ENCODE measurements around the gene MDFIC. TPM values are rescaled to one million over a fixed set of nuclear protein-coding genes. Genes with fewer than 3 reads are reported as not detected.

MDFIC gene
- total and polyA plus RNA-seq, 2 donors (not counting 1 experiment from before 2014, with no cell fraction given), result 19.6 to 66.1 TPM

- intact Hi-C loops (cut with micrococcal nuclease), result no loop called here
- Histone ChIP-seq H3K27ac (ENCODE audit: low read length in 2 of 2) (peak overlapping the region in 1 of 2 donors; percentile 38), H3K4me3 (ENCODE audit: control extremely low read depth in 1 of 5, extremely low read depth in 1 of 5, insufficient read depth in 1 of 5, low read depth in 2 of 5, low read length in 4 of 5) (no peak overlapping the region), H3K36me3 (replicated peaks in 1 of 2; ENCODE audit: control extremely low read depth in 1 of 2, control insufficient read depth in 1 of 2, extremely low read depth in 1 of 2, insufficient read depth in 2 of 2, low read length in 1 of 2) (peaks cover 0 to 9% of the 10 kb centered on the region in 2 experiments), H3K27me3 (replicated peaks in 1 of 4; ENCODE audit: control extremely low read depth in 1 of 4, control insufficient read depth in 3 of 4, insufficient read depth in 4 of 4, low read length in 3 of 4) (no peaks in the 10 kb centered on the region), H3K79me2 (ENCODE audit: control insufficient read depth, insufficient read depth, low read length) (peaks cover 4% of the 10 kb centered on the region), H3K9ac (ENCODE audit: low read length) (peak overlapping the region; percentile 22), H3K9me3 (ENCODE audit: control extremely low read depth in 1 of 3, control insufficient read depth in 2 of 3, insufficient read depth in 1 of 3, low read length in 2 of 3) (no peaks in the 10 kb centered on the region), H2AFZ (ENCODE audit: insufficient read depth, low read depth, low read length, poor library complexity, severe bottlenecking) (no peak overlapping the region), H3K4me1 (ENCODE audit: control insufficient read depth in 2 of 2, insufficient read depth in 2 of 2, low read length in 2 of 2) (peaks cover 19% of the 10 kb centered on the region in 2 donors), H3K4me2 (replicated peaks; ENCODE audit: low read depth, low read length, poor library complexity, severe bottlenecking) (peak overlapping the region; percentile 49), H4K20me1 (ENCODE audit: control insufficient read depth, insufficient read depth, low read length, poor library complexity, severe bottlenecking) (no peaks in the 10 kb centered on the region)
- H3K27me3 Mint-ChIP-seq, result no peaks in the 10 kb centered on the region
- WGBS (ENCODE audit: insufficient coverage), result 36% methylated on average over 4 of the region's 8 CpGs
- peak; percentile 57 for ATAC-seq (ENCODE audit: low read depth)
- peak overlapping the region; percentile 84 for H3K27ac Mint-ChIP-seq
- no peak for TF ChIP-seq EZH2 (IDR thresholded peaks at IDR 0.05; ENCODE audit: borderline replicate concordance, insufficient read depth, low read depth, low read length, poor library complexity, severe bottlenecking)
- TF ChIP-seq, protein P1, sequence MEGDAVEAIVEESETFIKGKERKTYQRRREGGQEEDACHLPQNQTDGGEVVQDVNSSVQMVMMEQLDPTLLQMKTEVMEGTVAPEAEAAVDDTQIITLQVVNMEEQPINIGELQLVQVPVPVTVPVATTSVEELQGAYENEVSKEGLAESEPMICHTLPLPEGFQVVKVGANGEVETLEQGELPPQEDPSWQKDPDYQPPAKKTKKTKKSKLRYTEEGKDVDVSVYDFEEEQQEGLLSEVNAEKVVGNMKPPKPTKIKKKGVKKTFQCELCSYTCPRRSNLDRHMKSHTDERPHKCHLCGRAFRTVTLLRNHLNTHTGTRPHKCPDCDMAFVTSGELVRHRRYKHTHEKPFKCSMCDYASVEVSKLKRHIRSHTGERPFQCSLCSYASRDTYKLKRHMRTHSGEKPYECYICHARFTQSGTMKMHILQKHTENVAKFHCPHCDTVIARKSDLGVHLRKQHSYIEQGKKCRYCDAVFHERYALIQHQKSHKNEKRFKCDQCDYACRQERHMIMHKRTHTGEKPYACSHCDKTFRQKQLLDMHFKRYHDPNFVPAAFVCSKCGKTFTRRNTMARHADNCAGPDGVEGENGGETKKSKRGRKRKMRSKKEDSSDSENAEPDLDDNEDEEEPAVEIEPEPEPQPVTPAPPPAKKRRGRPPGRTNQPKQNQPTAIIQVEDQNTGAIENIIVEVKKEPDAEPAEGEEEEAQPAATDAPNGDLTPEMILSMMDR (IDR thresholded peaks at IDR 0.05), result no peak
- peak overlapping the region; percentile 57 for H3K4me3 Mint-ChIP-seq
- CTCF ChIA-PET, result interaction anchor here (2.4 kb wide), 1 partner anchor 143 kb away, joined by 10 read pairs; no protein-coding TSS in a partner anchor
- POLR2A ChIA-PET, result interaction anchor here (0.6 kb wide), 1 partner anchor 25 kb away, joined by 6 read pairs; no protein-coding TSS in a partner anchor
- H3K4me1 Mint-ChIP-seq, result peaks cover 24% of the 10 kb centered on the region
- H3K9me3 Mint-ChIP-seq (ENCODE audit: insufficient read depth), result no peaks in the 10 kb centered on the region
- DNase-seq, result peak; percentile 23
Observed at GRCh38 chr7:115008465-115009114, 86.7 kb downstream of the MDFIC start.

- DNase-seq (peak; percentile 36), ATAC-seq (ENCODE audit: low read depth) (peak; percentile 43)
- no peaks in the 10 kb centered on the region for H3K27me3 Mint-ChIP-seq
- Histone ChIP-seq H2AFZ (ENCODE audit: insufficient read depth, low read depth, low read length, poor library complexity, severe bottlenecking) (no peak overlapping the region), H3K27ac (ENCODE audit: low read length in 2 of 2) (peak overlapping the region in 1 of 2 donors; percentile 38), H3K4me3 (ENCODE audit: control extremely low read depth in 1 of 5, extremely low read depth in 1 of 5, insufficient read depth in 1 of 5, low read depth in 2 of 5, low read length in 4 of 5) (peak overlapping the region in 1 of 5 experiments; percentile 3), H4K20me1 (ENCODE audit: control insufficient read depth, insufficient read depth, low read length, poor library complexity, severe bottlenecking) (peaks cover 3% of the 10 kb centered on the region), H3K9me3 (ENCODE audit: control extremely low read depth in 1 of 3, control insufficient read depth in 2 of 3, insufficient read depth in 1 of 3, low read length in 2 of 3) (no peaks in the 10 kb centered on the region), H3K79me2 (ENCODE audit: control insufficient read depth, insufficient read depth, low read length) (peaks cover 4% of the 10 kb centered on the region), H3K4me2 (replicated peaks; ENCODE audit: low read depth, low read length, poor library complexity, severe bottlenecking) (peak overlapping the region; percentile 49), H3K4me1 (ENCODE audit: control insufficient read depth in 2 of 2, insufficient read depth in 2 of 2, low read length in 2 of 2) (peaks cover 19% of the 10 kb centered on the region in 2 donors), H3K27me3 (replicated peaks in 1 of 4; ENCODE audit: control extremely low read depth in 1 of 4, control insufficient read depth in 3 of 4, insufficient read depth in 4 of 4, low read length in 3 of 4) (no peaks in the 10 kb centered on the region), H3K36me3 (replicated peaks in 1 of 2; ENCODE audit: control extremely low read depth in 1 of 2, control insufficient read depth in 1 of 2, extremely low read depth in 1 of 2, insufficient read depth in 2 of 2, low read length in 1 of 2) (peaks cover 0 to 11% of the 10 kb centered on the region in 2 experiments), H3K9ac (ENCODE audit: low read length) (peak overlapping the region; percentile 22)
- intact Hi-C loops (cut with micrococcal nuclease), result no loop called here
- TF ChIP-seq, protein P1 (IDR thresholded peaks at IDR 0.05), result no peak
- TF ChIP-seq EZH2 (IDR thresholded peaks at IDR 0.05; ENCODE audit: borderline replicate concordance, insufficient read depth, low read depth, low read length, poor library complexity, severe bottlenecking), result no peak
- peak overlapping the region; percentile 72 for H3K27ac Mint-ChIP-seq
- peak overlapping the region; percentile 49 for H3K4me3 Mint-ChIP-seq
- WGBS (ENCODE audit: insufficient coverage), result no CpG with 5 or more reads among the region's 3 CpGs
- ChIA-PET POLR2A (interaction anchor here (0.6 kb wide), 1 partner anchor 26 kb away, joined by 6 read pairs; no protein-coding TSS in a partner anchor), CTCF (interaction anchor here (2.4 kb wide), 1 partner anchor 144 kb away, joined by 10 read pairs; no protein-coding TSS in a partner anchor)
- no peaks in the 10 kb centered on the region for H3K9me3 Mint-ChIP-seq (ENCODE audit: insufficient read depth)
- peaks cover 24% of the 10 kb centered on the region for H3K4me1 Mint-ChIP-seq
Observed at GRCh38 chr7:115009139-115009538, 87.2 kb downstream of the MDFIC start.

Measured in B cell (primary cell).